ENCODE measurements around the gene PLXNA4. TPM values are rescaled to one million over a fixed set of nuclear protein-coding genes. Genes with fewer than 3 reads are reported as not detected.

The PLXNA4 gene
- total RNA-seq, 1 donor from 2014 or later = 3.3 TPM

DNA sequence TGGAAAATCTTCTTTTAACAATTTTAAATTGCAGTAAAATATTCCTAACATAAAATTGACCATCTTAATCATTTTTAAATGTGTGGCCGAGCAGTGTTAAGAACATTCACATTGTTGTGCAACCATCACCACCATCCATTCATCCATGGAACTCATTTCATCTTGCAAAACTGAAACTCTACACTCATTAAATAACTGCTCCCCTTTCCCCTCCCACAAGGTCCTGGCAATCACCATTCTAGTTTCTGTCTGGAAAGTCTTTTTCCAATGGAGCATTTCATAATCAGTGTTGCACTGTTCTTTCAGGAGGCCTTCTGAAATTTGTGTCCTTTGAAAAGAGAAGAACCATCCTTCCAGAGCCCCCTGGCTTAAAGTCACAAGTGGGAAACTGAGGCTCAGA, 233.1 kb downstream of the PLXNA4 start:
- Histone ChIP-seq H3K36me3 (ENCODE audit: insufficient read depth, low read length) (no peaks in the 10 kb centered on the region), H3K4me3 (ENCODE audit: insufficient read depth, low read depth, low read length) (no peak overlapping the region), H4K20me1 (ENCODE audit: insufficient read depth, low read length) (no peaks in the 10 kb centered on the region), H3K27ac (ENCODE audit: low read depth, low read length) (no peak overlapping the region), H3K79me2 (ENCODE audit: insufficient read depth, low read length) (no peaks in the 10 kb centered on the region), H3K4me1 (ENCODE audit: insufficient read depth, low read length) (no peaks in the 10 kb centered on the region), H3K27me3 (ENCODE audit: insufficient read depth, low read length) (no peaks in the 10 kb centered on the region), H3K9me3 (ENCODE audit: insufficient read depth, low read depth, low read length) (no peaks in the 10 kb centered on the region), H3K9ac (ENCODE audit: low read length) (no peak overlapping the region), H2AFZ (ENCODE audit: low read depth, low read length) (no peak overlapping the region), H3K4me2 (ENCODE audit: low read length) (no peak overlapping the region)
- H3K4me1 Mint-ChIP-seq (ENCODE audit: low read depth, unreplicated experiment) = no peaks in the 10 kb centered on the region
- DNase-seq (ENCODE audit: low read depth) (no peak), FAIRE-seq (no peak)
- no peak overlapping the region for H3K4me3 Mint-ChIP-seq (ENCODE audit: unreplicated experiment)
- no peak overlapping the region for H3K27ac Mint-ChIP-seq (ENCODE audit: unreplicated experiment)
- H3K36me3 Mint-ChIP-seq (ENCODE audit: low read depth, unreplicated experiment) = no peaks in the 10 kb centered on the region
- TF ChIP-seq, protein P1, sequence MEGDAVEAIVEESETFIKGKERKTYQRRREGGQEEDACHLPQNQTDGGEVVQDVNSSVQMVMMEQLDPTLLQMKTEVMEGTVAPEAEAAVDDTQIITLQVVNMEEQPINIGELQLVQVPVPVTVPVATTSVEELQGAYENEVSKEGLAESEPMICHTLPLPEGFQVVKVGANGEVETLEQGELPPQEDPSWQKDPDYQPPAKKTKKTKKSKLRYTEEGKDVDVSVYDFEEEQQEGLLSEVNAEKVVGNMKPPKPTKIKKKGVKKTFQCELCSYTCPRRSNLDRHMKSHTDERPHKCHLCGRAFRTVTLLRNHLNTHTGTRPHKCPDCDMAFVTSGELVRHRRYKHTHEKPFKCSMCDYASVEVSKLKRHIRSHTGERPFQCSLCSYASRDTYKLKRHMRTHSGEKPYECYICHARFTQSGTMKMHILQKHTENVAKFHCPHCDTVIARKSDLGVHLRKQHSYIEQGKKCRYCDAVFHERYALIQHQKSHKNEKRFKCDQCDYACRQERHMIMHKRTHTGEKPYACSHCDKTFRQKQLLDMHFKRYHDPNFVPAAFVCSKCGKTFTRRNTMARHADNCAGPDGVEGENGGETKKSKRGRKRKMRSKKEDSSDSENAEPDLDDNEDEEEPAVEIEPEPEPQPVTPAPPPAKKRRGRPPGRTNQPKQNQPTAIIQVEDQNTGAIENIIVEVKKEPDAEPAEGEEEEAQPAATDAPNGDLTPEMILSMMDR (IDR thresholded peaks at IDR 0.05; ENCODE audit: insufficient read depth, low read depth, low read length) = no peak
- TF ChIP-seq EZH2 (IDR thresholded peaks at IDR 0.05; ENCODE audit: insufficient read depth, low read length) = no peak
- H3K9me3 Mint-ChIP-seq (ENCODE audit: unreplicated experiment) = no peaks in the 10 kb centered on the region
- H3K27me3 Mint-ChIP-seq (ENCODE audit: low read depth, unreplicated experiment) = peaks cover 44% of the 10 kb centered on the region

DNA sequence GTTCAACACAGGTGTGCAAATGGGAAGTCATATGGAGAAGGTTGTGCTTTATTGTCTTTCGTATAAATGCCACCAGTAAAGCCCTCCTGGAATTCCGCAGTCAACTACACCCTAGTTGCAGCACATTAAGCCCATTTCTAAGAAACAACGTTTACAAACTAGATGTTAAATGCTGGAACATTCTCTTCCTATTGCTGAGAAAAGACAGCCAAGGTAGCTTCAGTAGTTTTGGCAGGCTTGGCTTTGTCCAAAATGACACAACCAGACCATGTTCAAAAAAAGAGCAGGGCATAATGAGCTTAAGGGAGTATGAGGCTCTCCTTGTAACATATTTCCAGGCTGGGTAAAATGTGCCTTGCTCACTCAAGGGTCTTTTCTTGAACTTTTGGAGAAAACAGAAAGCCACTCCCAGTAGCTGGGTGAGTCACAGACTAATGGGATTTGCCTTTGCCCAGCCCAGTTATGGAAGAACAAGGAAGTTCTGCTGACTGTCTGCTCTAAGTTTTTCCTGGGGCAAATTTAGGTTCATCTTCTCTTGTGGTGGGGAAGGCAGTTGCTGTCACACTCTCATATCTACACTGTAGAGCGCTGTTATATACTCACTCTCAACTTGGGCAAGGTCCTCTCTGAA, 238.7 kb downstream of the PLXNA4 start:
- Mint-ChIP-seq H3K27ac (ENCODE audit: unreplicated experiment) (no peak overlapping the region), H3K9me3 (ENCODE audit: unreplicated experiment) (no peaks in the 10 kb centered on the region), H3K36me3 (ENCODE audit: low read depth, unreplicated experiment) (no peaks in the 10 kb centered on the region), H3K27me3 (ENCODE audit: low read depth, unreplicated experiment) (peaks cover 24% of the 10 kb centered on the region), H3K4me3 (ENCODE audit: unreplicated experiment) (no peak overlapping the region), H3K4me1 (ENCODE audit: low read depth, unreplicated experiment) (peaks cover 4% of the 10 kb centered on the region)
- DNase-seq (ENCODE audit: low read depth) (no peak), FAIRE-seq (no peak)
- Histone ChIP-seq H3K9me3 (ENCODE audit: insufficient read depth, low read depth, low read length) (no peaks in the 10 kb centered on the region), H3K4me3 (ENCODE audit: insufficient read depth, low read depth, low read length) (no peak overlapping the region), H3K9ac (ENCODE audit: low read length) (no peak overlapping the region), H3K27me3 (ENCODE audit: insufficient read depth, low read length) (no peaks in the 10 kb centered on the region), H3K4me1 (ENCODE audit: insufficient read depth, low read length) (peaks cover 4% of the 10 kb centered on the region), H3K36me3 (ENCODE audit: insufficient read depth, low read length) (no peaks in the 10 kb centered on the region), H4K20me1 (ENCODE audit: insufficient read depth, low read length) (no peaks in the 10 kb centered on the region), H2AFZ (ENCODE audit: low read depth, low read length) (no peak overlapping the region), H3K27ac (ENCODE audit: low read depth, low read length) (no peak overlapping the region), H3K4me2 (ENCODE audit: low read length) (no peak overlapping the region), H3K79me2 (ENCODE audit: insufficient read depth, low read length) (no peaks in the 10 kb centered on the region)
- no peak for TF ChIP-seq EZH2 (IDR thresholded peaks at IDR 0.05; ENCODE audit: insufficient read depth, low read length)
- TF ChIP-seq, protein P1 (IDR thresholded peaks at IDR 0.05; ENCODE audit: insufficient read depth, low read depth, low read length) = no peak

DNA sequence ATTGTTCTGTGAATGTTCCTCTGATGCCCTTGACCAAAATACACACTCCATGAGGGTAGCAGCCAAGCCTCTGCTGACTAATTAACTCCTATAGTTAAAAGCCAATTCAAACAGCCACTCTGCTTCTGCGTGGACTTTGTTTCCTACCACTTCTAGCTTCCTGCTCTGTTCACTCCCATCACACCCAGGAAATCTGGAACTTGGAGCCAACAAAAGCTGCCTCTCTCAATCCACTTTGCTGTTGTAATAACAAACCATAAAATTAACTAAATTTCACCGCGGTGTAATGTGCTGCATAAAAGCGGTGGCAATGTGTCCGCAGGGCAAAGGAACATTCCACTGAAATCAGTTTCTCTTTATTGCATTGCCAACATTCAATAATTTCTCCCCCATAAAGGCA, 239.5 kb downstream of the PLXNA4 start:
- no peaks in the 10 kb centered on the region for H3K27me3 ChIP-seq (ENCODE audit: insufficient read depth, low read length)
- no peak overlapping the region for H3K27ac Mint-ChIP-seq (ENCODE audit: unreplicated experiment)
- no peaks in the 10 kb centered on the region for H3K79me2 ChIP-seq (ENCODE audit: insufficient read depth, low read length)
- H4K20me1 ChIP-seq (ENCODE audit: insufficient read depth, low read length) = no peaks in the 10 kb centered on the region
- H3K27ac ChIP-seq (ENCODE audit: low read depth, low read length) = no peak overlapping the region
- peaks cover 29% of the 10 kb centered on the region for H3K27me3 Mint-ChIP-seq (ENCODE audit: low read depth, unreplicated experiment)
- no peak overlapping the region for H3K4me3 Mint-ChIP-seq (ENCODE audit: unreplicated experiment)
- no peaks in the 10 kb centered on the region for H3K36me3 Mint-ChIP-seq (ENCODE audit: low read depth, unreplicated experiment)
- H3K9me3 ChIP-seq (ENCODE audit: insufficient read depth, low read depth, low read length) = no peaks in the 10 kb centered on the region
- no peak overlapping the region for H2AFZ ChIP-seq (ENCODE audit: low read depth, low read length)
- no peak overlapping the region for H3K9ac ChIP-seq (ENCODE audit: low read length)
- no peaks in the 10 kb centered on the region for H3K9me3 Mint-ChIP-seq (ENCODE audit: unreplicated experiment)
- peaks cover 4% of the 10 kb centered on the region for H3K4me1 Mint-ChIP-seq (ENCODE audit: low read depth, unreplicated experiment)
- DNase-seq (ENCODE audit: low read depth) (no peak), FAIRE-seq (no peak)
- TF ChIP-seq, protein P1 (IDR thresholded peaks at IDR 0.05; ENCODE audit: insufficient read depth, low read depth, low read length) = no peak
- TF ChIP-seq EZH2 (IDR thresholded peaks at IDR 0.05; ENCODE audit: insufficient read depth, low read length) = no peak
- peaks cover 4% of the 10 kb centered on the region for H3K4me1 ChIP-seq (ENCODE audit: insufficient read depth, low read length)
- no peaks in the 10 kb centered on the region for H3K36me3 ChIP-seq (ENCODE audit: insufficient read depth, low read length)
- no peak overlapping the region for H3K4me3 ChIP-seq (ENCODE audit: insufficient read depth, low read depth, low read length)
- H3K4me2 ChIP-seq (ENCODE audit: low read length) = no peak overlapping the region

Measured in astrocyte (in vitro differentiated cells and primary cell).